ENCODE measurements around the gene ENHO.

DNA sequence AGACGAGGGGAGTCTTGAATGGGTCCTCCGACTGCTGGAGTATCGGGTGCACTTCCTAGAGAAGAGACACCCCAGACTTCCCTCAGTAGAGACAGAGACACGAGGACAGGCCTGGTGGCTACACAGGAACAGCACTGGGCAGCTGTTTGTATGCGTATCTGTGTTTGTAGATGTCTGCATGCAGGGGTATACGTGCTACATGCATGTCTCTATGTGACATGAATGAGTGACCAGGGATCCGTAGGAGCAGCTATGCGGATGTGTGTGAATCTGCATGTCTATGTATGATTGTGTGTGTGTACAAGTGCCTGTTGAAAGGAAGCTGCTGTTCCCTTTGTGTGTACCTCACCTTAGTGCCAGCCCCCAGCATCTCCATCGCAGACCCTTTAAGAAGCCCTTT lies 35.6 kb upstream of the ENHO start:
- TF ChIP-seq EZH2 (IDR thresholded peaks at IDR 0.05; ENCODE audit: low read length, missing control alignments), result no peak
- TF ChIP-seq CTCF (conservative IDR thresholded peaks at IDR 0.05 in 1 of 2, IDR thresholded peaks at IDR 0.05 in 1 of 2; ENCODE audit: low read depth in 1 of 2, low read length in 2 of 2), result no peak
